ENCODE results near the gene RFPL3. TPM values are rescaled to one million over a fixed set of nuclear protein-coding genes. Genes with fewer than 3 reads are reported as not detected.

RFPL3 gene
- total and polyA plus RNA-seq, 2 of the 13 experiments (the other 11 are each of a cell fraction or from before 2014, with no cell fraction given), result not detected

DNA sequence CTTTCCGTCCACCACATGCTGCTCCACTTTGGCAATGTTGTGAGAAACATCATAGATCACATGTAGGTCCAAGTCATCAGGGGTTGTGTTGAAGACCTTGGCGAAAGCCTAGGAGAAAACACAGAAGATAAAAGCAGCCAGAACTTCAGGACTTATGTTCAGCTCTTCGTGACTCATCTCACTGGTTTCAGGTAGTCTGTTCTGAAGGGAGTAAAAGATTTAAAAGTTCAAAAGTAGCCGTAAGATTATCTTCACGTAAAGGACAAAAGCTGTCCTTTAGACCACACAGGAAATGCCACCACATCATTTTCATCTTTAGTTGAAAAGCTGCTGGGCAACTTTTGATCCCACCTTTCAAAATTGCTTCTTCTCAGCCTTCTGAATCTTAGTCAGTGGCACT lies 37.4 kb downstream of the RFPL3 start:
- Histone ChIP-seq H4K20me1 (ENCODE audit: insufficient read depth, low read length) (no peaks in the 10 kb centered on the region), H3K4me1 (ENCODE audit: insufficient read depth, low read length) (peaks cover 12% of the 10 kb centered on the region), H3K4me2 (ENCODE audit: low read depth, low read length) (no peak overlapping the region), H3K4me3 (replicated peaks in 1 of 3; ENCODE audit: insufficient read depth in 1 of 3, low read depth in 2 of 3, low read length in 3 of 3) (no peak overlapping the region), H3K27me3 (ENCODE audit: control insufficient read depth in 1 of 2, insufficient read depth in 2 of 2, low read length in 2 of 2) (no peaks in the 10 kb centered on the region), H3K27ac (ENCODE audit: extremely low read length, insufficient read depth, low read length) (no peak overlapping the region), H3K9me3 (ENCODE audit: low read length) (no peaks in the 10 kb centered on the region), H3K36me3 (replicated peaks in 1 of 2; ENCODE audit: control insufficient read depth in 1 of 2, insufficient read depth in 2 of 2, low read length in 2 of 2) (peaks cover 21 to 82% of the 10 kb centered on the region in 2 experiments), H2AFZ (ENCODE audit: low read length) (no peak overlapping the region), H3K9ac (ENCODE audit: insufficient read depth, low read depth, low read length) (no peak overlapping the region), H3K79me2 (ENCODE audit: insufficient read depth, low read length) (no peaks in the 10 kb centered on the region)
- TF ChIP-seq ZBTB1 (CRISPR knock-in tag; IDR thresholded peaks at IDR 0.05; ENCODE audit: borderline replicate concordance) (no peak), ZNF143 (CRISPR knock-in tag; IDR thresholded peaks at IDR 0.05) (no peak), UBTF (CRISPR knock-in tag; IDR thresholded peaks at IDR 0.05) (no peak), ZSCAN22 (CRISPR knock-in tag; IDR thresholded peaks at IDR 0.05) (no peak), ZNF549 (CRISPR knock-in tag; IDR thresholded peaks at IDR 0.05) (no peak), PCBP2 (optimal IDR thresholded peaks at IDR 0.05; ENCODE audit: low read depth, low read length, poor library complexity, severe bottlenecking) (no peak), SRF (IDR thresholded peaks at IDR 0.05; ENCODE audit: low read depth, low read length) (no peak), ZNF737 (CRISPR knock-in tag; IDR thresholded peaks at IDR 0.05; ENCODE audit: borderline replicate concordance) (no peak), HBP1 (CRISPR knock-in tag; IDR thresholded peaks at IDR 0.05; ENCODE audit: low read depth) (no peak), FOXA3 (CRISPR knock-in tag; IDR thresholded peaks at IDR 0.05) (no peak), ZKSCAN8 (CRISPR knock-in tag; IDR thresholded peaks at IDR 0.05; ENCODE audit: borderline replicate concordance) (no peak), IKZF4 (CRISPR knock-in tag; IDR thresholded peaks at IDR 0.05; ENCODE audit: borderline replicate concordance, low read depth, not compliant biosample characterization) (no peak)
- TF ChIP-seq, protein P1, sequence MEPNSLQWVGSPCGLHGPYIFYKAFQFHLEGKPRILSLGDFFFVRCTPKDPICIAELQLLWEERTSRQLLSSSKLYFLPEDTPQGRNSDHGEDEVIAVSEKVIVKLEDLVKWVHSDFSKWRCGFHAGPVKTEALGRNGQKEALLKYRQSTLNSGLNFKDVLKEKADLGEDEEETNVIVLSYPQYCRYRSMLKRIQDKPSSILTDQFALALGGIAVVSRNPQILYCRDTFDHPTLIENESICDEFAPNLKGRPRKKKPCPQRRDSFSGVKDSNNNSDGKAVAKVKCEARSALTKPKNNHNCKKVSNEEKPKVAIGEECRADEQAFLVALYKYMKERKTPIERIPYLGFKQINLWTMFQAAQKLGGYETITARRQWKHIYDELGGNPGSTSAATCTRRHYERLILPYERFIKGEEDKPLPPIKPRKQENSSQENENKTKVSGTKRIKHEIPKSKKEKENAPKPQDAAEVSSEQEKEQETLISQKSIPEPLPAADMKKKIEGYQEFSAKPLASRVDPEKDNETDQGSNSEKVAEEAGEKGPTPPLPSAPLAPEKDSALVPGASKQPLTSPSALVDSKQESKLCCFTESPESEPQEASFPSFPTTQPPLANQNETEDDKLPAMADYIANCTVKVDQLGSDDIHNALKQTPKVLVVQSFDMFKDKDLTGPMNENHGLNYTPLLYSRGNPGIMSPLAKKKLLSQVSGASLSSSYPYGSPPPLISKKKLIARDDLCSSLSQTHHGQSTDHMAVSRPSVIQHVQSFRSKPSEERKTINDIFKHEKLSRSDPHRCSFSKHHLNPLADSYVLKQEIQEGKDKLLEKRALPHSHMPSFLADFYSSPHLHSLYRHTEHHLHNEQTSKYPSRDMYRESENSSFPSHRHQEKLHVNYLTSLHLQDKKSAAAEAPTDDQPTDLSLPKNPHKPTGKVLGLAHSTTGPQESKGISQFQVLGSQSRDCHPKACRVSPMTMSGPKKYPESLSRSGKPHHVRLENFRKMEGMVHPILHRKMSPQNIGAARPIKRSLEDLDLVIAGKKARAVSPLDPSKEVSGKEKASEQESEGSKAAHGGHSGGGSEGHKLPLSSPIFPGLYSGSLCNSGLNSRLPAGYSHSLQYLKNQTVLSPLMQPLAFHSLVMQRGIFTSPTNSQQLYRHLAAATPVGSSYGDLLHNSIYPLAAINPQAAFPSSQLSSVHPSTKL (CRISPR knock-in tag; IDR thresholded peaks at IDR 0.05), result no peak
- TF ChIP-seq, protein P2, sequence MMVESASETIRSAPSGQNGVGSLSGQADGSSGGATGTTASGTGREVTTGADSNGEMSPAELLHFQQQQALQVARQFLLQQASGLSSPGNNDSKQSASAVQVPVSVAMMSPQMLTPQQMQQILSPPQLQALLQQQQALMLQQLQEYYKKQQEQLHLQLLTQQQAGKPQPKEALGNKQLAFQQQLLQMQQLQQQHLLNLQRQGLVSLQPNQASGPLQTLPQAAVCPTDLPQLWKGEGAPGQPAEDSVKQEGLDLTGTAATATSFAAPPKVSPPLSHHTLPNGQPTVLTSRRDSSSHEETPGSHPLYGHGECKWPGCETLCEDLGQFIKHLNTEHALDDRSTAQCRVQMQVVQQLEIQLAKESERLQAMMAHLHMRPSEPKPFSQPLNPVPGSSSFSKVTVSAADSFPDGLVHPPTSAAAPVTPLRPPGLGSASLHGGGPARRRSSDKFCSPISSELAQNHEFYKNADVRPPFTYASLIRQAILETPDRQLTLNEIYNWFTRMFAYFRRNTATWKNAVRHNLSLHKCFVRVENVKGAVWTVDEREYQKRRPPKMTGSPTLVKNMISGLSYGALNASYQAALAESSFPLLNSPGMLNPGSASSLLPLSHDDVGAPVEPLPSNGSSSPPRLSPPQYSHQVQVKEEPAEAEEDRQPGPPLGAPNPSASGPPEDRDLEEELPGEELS (CRISPR knock-in tag; IDR thresholded peaks at IDR 0.05), result no peak
- TF ChIP-seq, protein P3, sequence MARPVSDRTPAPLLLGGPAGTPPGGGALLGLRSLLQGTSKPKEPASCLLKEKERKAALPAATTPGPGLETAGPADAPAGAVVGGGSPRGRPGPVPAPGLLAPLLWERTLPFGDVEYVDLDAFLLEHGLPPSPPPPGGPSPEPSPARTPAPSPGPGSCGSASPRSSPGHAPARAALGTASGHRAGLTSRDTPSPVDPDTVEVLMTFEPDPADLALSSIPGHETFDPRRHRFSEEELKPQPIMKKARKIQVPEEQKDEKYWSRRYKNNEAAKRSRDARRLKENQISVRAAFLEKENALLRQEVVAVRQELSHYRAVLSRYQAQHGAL (CRISPR knock-in tag; IDR thresholded peaks at IDR 0.05; ENCODE audit: not compliant biosample characterization), result no peak
- in situ Hi-C loops (cut with HindIII; ENCODE audit: extremely low pct_ligation_motif_present, low pct_unique_long_range_greater_than_20kb), result no loop called here
- ChIA-PET CTCF (ENCODE audit: low intra/inter-chr PET ratio, low total read pairs) (no interaction called here), POLR2A (no interaction called here)
- FAIRE-seq (no peak), ATAC-seq (no peak), DNase-seq (ENCODE audit: low spot score) (no peak)
- no TSS peak for BruUV-seq (replicated peaks)
- WGBS (ENCODE audit: low lambda C conversion rate), result 98% methylated on average over 5 of the region's 5 CpGs
- intact Hi-C loops (cut with micrococcal nuclease; ENCODE audit: unreplicated experiment), result no loop called here

Data from HepG2 (cell line).